HepG2 (cell line): Measurements from ENCODE around the gene SMIM45.

Experiments used
- ATAC-seq: fragments of 200-7000 bp; cut with Tn5 transposase; 3 replicates; pipeline ENCODE4 v1.9.1; 2020; ENCODE audit warnings: mild to moderate bottlenecking, moderate library complexity
- BruUV-seq: library from RNA; stranded (reverse); fragments of 400-500 nt; replicated peaks from 2 replicates; lab custom pipeline; 2021; lab: Mats Ljungman, UMichigan
- CTCF ChIA-PET: fragments of 300-600 bp; formaldehyde crosslinking; extraction: SDS; loops from one replicate; lab custom pipeline; 2021; ENCODE audit warnings: low total read pairs, inconsistent platforms, low intra/inter-chr PET ratio; lab: Yijun Ruan, JAX
- POLR2A ChIA-PET: fragments of 350-600 bp; sonication (Branson Sonifier 250); formaldehyde crosslinking; loops from one replicate; lab custom pipeline; 2020; ENCODE audit warnings: antibody characterized with exemption, inconsistent platforms; lab: Yijun Ruan, JAX
- DNase-seq: peaks from one replicate; pipeline ENCODE4 v3.0.0-alpha.2; 2015; ENCODE audit warnings: low spot score
- FAIRE-seq: peaks from 3 replicates; lab custom pipeline; 2011; peaks lifted over from hg19 to GRCh38; lab: Jason Lieb, UNC
- H2AFZ ChIP-seq: one replicate; pipeline ENCODE4 v1.6.1; 2011; ENCODE audit warnings: low read length, inconsistent platforms
- H3K27ac ChIP-seq: fragments of 300-600 bp; 3 replicates; pipeline ENCODE4 v1.8.0; 2011; ENCODE audit warnings: mixed run types, mild to moderate bottlenecking, mixed read lengths, low read length, inconsistent platforms; ENCODE audit not compliant: insufficient read depth; ENCODE audit errors: extremely low read length
- H3K27me3 ChIP-seq, 2 experiments: fragments of 200-600 bp in 1 of 2; 2 replicates in 1 of 2; 3 replicates in 1 of 2; pipeline versions ENCODE4 v1.6.0 to v1.8.0; 2011; ENCODE audit warnings: low read length in 2 of 2, mild to moderate bottlenecking in 2 of 2, moderate library complexity in 2 of 2, inconsistent platforms in 1 of 2; ENCODE audit not compliant: insufficient read depth in 2 of 2, control insufficient read depth in 1 of 2
- H3K36me3 ChIP-seq, 2 experiments: fragments of 200-600 bp in 1 of 2; replicated peaks in 1 of 2; 2 replicates in 1 of 2; 3 replicates in 1 of 2; pipeline versions ENCODE4 v1.5.1 to v1.8.0; 2011; ENCODE audit warnings: low read length in 2 of 2, inconsistent platforms in 1 of 2; ENCODE audit not compliant: insufficient read depth in 2 of 2, control insufficient read depth in 1 of 2
- H3K4me1 ChIP-seq: 2 replicates; pipeline ENCODE4 v1.5.1; 2012; ENCODE audit warnings: low read length, inconsistent platforms; ENCODE audit not compliant: insufficient read depth
- H3K4me2 ChIP-seq: 2 replicates; pipeline ENCODE4 v1.6.0; 2011; ENCODE audit warnings: low read depth, low read length, inconsistent platforms
- H3K4me3 ChIP-seq, 3 experiments: fragments of 200-600 bp in 1 of 3; sonication (generic), shearing (Covaris generic) in 1 of 3; replicated peaks in 1 of 3; 2 replicates each; pipeline ENCODE4 v1.5.1; 2011 to 2016; ENCODE audit warnings: low read length in 3 of 3, inconsistent platforms in 2 of 3, low read depth in 2 of 3, mild to moderate bottlenecking in 2 of 3, control low read depth in 1 of 3, mixed read lengths in 1 of 3; ENCODE audit not compliant: insufficient read depth in 1 of 3
- H3K79me2 ChIP-seq: one replicate; pipeline ENCODE4 v1.6.1; 2011; ENCODE audit warnings: low read length, inconsistent platforms; ENCODE audit not compliant: insufficient read depth
- H3K9ac ChIP-seq: 2 replicates; pipeline ENCODE4 v1.6.0; 2011; ENCODE audit warnings: mild to moderate bottlenecking, low read depth, low read length, inconsistent platforms; ENCODE audit not compliant: insufficient read depth
- H3K9me3 ChIP-seq: 2 replicates; pipeline ENCODE4 v1.5.1; 2012; ENCODE audit warnings: mild to moderate bottlenecking, low read length
- H4K20me1 ChIP-seq: 2 replicates; pipeline ENCODE4 v1.6.0; 2011; ENCODE audit warnings: inconsistent platforms, mild to moderate bottlenecking, low read length, moderate library complexity; ENCODE audit not compliant: insufficient read depth
- ATAD3A ChIP-seq: sonication (generic); formaldehyde crosslinking; IDR thresholded peaks from 2 replicates; pipeline ENCODE4 v1.4.0; 2020; ENCODE audit warnings: missing genetic modification reagents
- BCL6 ChIP-seq: IDR thresholded peaks from 2 replicates; pipeline ENCODE4 v1.6.1; 2016; ENCODE audit warnings: missing genetic modification reagents, missing compliant biosample characterization
- GTF3A ChIP-seq: sonication (generic); formaldehyde crosslinking; conservative IDR thresholded peaks from 2 replicates; pipeline ENCODE4 v1.4.0; 2020; ENCODE audit warnings: mild to moderate bottlenecking, missing genetic modification reagents
- MYNN ChIP-seq: sonication (generic); formaldehyde crosslinking; IDR thresholded peaks from 2 replicates; pipeline ENCODE4 v1.4.0; 2020; ENCODE audit warnings: mild to moderate bottlenecking, low read depth, missing genetic modification reagents
- POLR2AphosphoS2 ChIP-seq: IDR thresholded peaks from 2 replicates; pipeline ENCODE4 v1.6.1; 2011; ENCODE audit warnings: low read depth, low read length, improper control_type of control experiment
- RORA ChIP-seq: sonication (generic); formaldehyde crosslinking; IDR thresholded peaks from 2 replicates; pipeline ENCODE4 v1.5.0; 2020; ENCODE audit warnings: mild to moderate bottlenecking, missing genetic modification reagents, moderate library complexity
- TEAD2 ChIP-seq: sonication (generic); formaldehyde crosslinking; IDR thresholded peaks from 2 replicates; pipeline ENCODE4 v1.9.0; 2021; ENCODE audit warnings: missing genetic modification reagents
- ZNF570 ChIP-seq: sonication (generic); formaldehyde crosslinking; IDR thresholded peaks from 2 replicates; pipeline ENCODE4 v1.4.0; 2020; ENCODE audit warnings: mild to moderate bottlenecking, missing genetic modification reagents, borderline replicate concordance
- ZNF891 ChIP-seq: sonication (generic); formaldehyde crosslinking; IDR thresholded peaks from 2 replicates; pipeline ENCODE4 v1.5.0; 2020; ENCODE audit warnings: mild to moderate bottlenecking, missing genetic modification reagents
- WGBS: methylation state at CpG from one replicate; pipeline ENCODE4 v1.1.6; 2017; ENCODE audit warnings: low lambda C conversion rate; 5-methylcytosine and 5-hydroxymethylcytosine counted together
- in situ Hi-C: cut with HindIII; loops from 2 replicates; pipeline ENCODE4 v1.10.0; 2017; ENCODE audit warnings: low pct_unique_long_range_greater_than_20kb; ENCODE audit not compliant: extremely low pct_ligation_motif_present
- intact Hi-C: fragments of 100-400 bp; cut with micrococcal nuclease; formaldehyde crosslinking; loops from one replicate; pipeline ENCODE4 v1.10.0; 2022; ENCODE audit not compliant: unreplicated experiment
- TF ChIP-seq, protein P1 (sequence below): sonication (generic); formaldehyde crosslinking; conservative IDR thresholded peaks from 2 replicates; pipeline ENCODE4 v1.4.0; 2020; ENCODE audit warnings: missing genetic modification reagents
- TF ChIP-seq, protein P2 (sequence below): fragments of 450-650 bp; IDR thresholded peaks from 2 replicates; pipeline ENCODE4 v1.6.1; 2016

Gene SMIM45

DNA sequence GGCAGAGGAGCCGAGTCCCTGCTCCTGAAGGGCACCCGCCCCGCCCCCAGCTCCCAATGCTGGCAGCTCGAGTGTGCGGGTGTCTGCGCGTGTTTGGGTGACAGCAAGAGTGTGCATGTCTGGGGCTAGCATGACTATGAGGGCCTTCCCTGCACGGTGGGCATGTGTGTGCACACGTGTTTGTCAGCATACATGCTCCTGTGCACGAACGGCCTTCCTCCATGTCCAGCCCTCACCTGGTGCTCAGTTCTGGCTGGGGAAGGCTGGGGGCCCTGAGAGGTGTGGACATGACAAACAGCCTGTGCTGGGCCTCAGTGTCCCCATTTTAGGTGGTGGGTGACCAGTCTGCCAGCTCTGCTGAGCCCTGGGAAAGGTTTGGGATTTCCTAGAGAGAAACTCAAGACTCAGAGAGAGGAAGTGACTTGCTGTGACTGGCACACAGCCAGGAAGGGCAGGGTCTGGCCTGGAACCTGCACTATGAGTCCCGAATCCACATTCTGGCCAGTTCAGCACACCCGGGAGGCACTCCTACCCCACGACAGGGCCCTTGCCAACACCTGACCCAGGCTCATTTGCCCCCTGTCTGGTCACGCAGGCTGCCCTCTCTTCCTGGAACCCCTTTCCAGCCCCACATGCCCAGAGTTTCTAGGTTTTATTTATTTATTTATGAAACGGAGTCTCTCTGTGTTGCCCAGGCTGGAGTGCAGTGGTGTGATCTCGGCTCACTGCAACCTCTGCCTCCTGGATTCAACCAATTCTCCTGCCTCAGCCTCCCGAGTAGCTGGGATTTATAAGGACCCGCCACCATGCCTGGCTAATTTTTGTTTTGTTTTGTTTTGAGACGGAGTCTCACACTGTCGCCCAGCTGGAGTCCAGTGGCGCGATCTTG, 33.8 kb upstream of the SMIM45 start:
- Histone ChIP-seq H3K4me2 (peak overlapping the region; percentile 32; the same call in 1 of the 2 replicates), H3K36me3 (no peaks in the 10 kb centered on the region), H4K20me1 (peaks cover 8% of the 10 kb centered on the region; the same call in 1 of the 2 replicates), H3K9ac (no peak overlapping the region), H3K27me3 (peaks cover 12 to 63% of the 10 kb centered on the region in 2 experiments), H2AFZ (no peak overlapping the region), H3K9me3 (no peaks in the 10 kb centered on the region), H3K27ac (no peak overlapping the region), H3K4me1 (peaks cover 37% of the 10 kb centered on the region), H3K4me3 (no peak overlapping the region), H3K79me2 (no peaks in the 10 kb centered on the region)
- TF ChIP-seq, protein P1, sequence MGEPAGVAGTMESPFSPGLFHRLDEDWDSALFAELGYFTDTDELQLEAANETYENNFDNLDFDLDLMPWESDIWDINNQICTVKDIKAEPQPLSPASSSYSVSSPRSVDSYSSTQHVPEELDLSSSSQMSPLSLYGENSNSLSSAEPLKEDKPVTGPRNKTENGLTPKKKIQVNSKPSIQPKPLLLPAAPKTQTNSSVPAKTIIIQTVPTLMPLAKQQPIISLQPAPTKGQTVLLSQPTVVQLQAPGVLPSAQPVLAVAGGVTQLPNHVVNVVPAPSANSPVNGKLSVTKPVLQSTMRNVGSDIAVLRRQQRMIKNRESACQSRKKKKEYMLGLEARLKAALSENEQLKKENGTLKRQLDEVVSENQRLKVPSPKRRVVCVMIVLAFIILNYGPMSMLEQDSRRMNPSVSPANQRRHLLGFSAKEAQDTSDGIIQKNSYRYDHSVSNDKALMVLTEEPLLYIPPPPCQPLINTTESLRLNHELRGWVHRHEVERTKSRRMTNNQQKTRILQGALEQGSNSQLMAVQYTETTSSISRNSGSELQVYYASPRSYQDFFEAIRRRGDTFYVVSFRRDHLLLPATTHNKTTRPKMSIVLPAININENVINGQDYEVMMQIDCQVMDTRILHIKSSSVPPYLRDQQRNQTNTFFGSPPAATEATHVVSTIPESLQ (CRISPR knock-in tag): no peak
- TF ChIP-seq ZNF570 (no peak), ZNF891 (CRISPR knock-in tag) (no peak), GTF3A (CRISPR knock-in tag) (no peak), TEAD2 (CRISPR knock-in tag) (no peak), POLR2AphosphoS2 (no peak), ATAD3A (CRISPR knock-in tag) (no peak), MYNN (no peak), RORA (CRISPR knock-in tag) (no peak), BCL6 (peak; percentile 33; the same call in 1 of the 2 replicates)
- TF ChIP-seq, protein P2, sequence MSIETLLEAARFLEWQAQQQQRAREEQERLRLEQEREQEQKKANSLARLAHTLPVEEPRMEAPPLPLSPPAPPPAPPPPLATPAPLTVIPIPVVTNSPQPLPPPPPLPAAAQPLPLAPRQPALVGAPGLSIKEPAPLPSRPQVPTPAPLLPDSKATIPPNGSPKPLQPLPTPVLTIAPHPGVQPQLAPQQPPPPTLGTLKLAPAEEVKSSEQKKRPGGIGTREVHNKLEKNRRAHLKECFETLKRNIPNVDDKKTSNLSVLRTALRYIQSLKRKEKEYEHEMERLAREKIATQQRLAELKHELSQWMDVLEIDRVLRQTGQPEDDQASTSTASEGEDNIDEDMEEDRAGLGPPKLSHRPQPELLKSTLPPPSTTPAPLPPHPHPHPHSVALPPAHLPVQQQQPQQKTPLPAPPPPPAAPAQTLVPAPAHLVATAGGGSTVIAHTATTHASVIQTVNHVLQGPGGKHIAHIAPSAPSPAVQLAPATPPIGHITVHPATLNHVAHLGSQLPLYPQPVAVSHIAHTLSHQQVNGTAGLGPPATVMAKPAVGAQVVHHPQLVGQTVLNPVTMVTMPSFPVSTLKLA: peak; percentile 61
- ATAC-seq: peak; percentile 4
- CTCF ChIA-PET: no interaction called here
- in situ Hi-C loops: no loop called here
- POLR2A ChIA-PET: no interaction called here
- no TSS peak for BruUV-seq
- intact Hi-C loops: no loop called here
- 42% methylated on average over 11 of the region's 23 CpGs for WGBS
- FAIRE-seq: no peak
- DNase-seq: no peak
